Omental fat pad (tissue), 4 donors: Measurements from ENCODE around the gene PLXNA1. TPM values are rescaled to one million over a fixed set of nuclear protein-coding genes. Genes with fewer than 3 reads are reported as not detected.
A peak's percentile ranks its signal among the peaks of the same experiment; 100 is the strongest.

Experiments
- ATAC-seq: fragments of 150-250 bp; one replicate; pipeline ENCODE4 v1.9.1; 2016; ENCODE audit warnings: mild to moderate bottlenecking, moderate library complexity; ENCODE audit not compliant: low FRiP score
- DNase-seq: peaks from one replicate; pipeline ENCODE4 v3.0.0-alpha.2; 2019; ENCODE audit warnings: low spot score
- total RNA-seq, 4 donors: library from RNA; depleted of rRNA; stranded (reverse); fragments of >200 nt; gene quantifications; one replicate each; pipeline ENCODE4 v1.1.0, GENCODE V29; 2016
- TF ChIP-seq, protein P1 (sequence below), 3 donors: fragments of 450-650 bp; IDR thresholded peaks; one replicate each; pipeline ENCODE4 v1.5.1; 2016 to 2017; ENCODE audit warnings: antibody characterized with exemption in 3 of 3, mild to moderate bottlenecking in 3 of 3, moderate library complexity in 2 of 3

The PLXNA1 gene
- total RNA-seq, 4 donors from 2014 or later: 21.7 to 56.4 (median 37.3) TPM

DNA sequence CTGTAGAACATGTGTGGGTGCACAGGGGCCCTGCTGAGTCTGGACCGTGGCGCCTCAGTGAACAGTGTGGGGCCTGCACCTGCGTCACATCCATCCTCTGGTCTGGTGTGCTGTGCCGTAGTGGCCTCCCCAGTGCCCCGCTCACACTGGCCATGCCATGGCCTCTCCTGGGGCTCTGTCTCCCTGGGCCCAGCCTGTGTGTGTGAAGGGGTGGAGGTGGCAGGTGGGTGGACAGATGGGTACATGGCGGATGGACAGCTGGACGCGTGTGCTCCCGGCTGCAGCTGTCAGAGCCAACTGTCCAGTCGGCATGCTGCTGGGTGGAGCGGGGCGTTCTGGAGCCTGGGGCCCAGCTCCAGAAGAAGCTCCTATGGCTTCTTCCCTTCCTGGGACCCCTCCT lies 17.8 kb downstream of the PLXNA1 start:
- TF ChIP-seq, protein P1, sequence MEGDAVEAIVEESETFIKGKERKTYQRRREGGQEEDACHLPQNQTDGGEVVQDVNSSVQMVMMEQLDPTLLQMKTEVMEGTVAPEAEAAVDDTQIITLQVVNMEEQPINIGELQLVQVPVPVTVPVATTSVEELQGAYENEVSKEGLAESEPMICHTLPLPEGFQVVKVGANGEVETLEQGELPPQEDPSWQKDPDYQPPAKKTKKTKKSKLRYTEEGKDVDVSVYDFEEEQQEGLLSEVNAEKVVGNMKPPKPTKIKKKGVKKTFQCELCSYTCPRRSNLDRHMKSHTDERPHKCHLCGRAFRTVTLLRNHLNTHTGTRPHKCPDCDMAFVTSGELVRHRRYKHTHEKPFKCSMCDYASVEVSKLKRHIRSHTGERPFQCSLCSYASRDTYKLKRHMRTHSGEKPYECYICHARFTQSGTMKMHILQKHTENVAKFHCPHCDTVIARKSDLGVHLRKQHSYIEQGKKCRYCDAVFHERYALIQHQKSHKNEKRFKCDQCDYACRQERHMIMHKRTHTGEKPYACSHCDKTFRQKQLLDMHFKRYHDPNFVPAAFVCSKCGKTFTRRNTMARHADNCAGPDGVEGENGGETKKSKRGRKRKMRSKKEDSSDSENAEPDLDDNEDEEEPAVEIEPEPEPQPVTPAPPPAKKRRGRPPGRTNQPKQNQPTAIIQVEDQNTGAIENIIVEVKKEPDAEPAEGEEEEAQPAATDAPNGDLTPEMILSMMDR (IDR thresholded peaks at IDR 0.05): no peak

DNA sequence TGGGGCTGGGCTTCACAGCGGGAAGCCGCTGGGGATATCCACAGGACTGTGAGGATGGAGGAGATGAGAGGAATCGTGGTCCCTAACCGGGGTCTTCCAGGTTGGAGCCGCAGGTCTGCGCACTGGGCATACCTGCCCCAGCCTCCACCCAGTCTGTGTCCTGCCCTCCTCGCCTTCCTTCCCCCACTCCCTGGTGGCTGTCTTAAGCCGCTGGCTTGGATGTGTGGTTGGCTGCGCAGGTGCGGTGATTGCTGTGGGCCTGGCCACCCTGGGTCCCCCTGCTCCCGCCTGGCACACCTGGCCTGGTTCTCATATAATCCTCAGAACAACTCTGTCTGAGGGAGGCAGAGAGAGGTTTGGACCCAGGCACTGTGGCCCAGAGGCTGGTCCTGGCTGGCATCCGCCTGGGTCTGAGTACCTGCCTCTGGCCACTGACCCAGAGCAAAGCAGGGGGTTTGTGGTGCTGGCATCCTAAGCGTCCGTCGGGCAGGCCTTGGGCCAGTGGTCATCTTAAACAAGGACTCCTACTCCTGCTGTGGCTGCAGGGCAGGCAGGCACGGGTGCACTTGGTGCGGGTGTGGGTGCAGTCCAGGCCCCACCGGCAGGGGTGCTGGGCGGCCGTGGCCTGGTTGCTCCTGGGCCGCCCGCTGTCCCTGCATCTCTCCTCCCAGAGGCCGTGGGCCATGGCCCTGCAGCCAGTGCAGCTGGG lies 18.7 kb downstream of the PLXNA1 start:
- no peak for DNase-seq
- no peak for ATAC-seq
- TF ChIP-seq, protein P1 (IDR thresholded peaks at IDR 0.05): no peak

More for the DNA sequence above, 17.8 kb downstream of the PLXNA1 start:
- no peak for ATAC-seq
- DNase-seq: no peak

DNA sequence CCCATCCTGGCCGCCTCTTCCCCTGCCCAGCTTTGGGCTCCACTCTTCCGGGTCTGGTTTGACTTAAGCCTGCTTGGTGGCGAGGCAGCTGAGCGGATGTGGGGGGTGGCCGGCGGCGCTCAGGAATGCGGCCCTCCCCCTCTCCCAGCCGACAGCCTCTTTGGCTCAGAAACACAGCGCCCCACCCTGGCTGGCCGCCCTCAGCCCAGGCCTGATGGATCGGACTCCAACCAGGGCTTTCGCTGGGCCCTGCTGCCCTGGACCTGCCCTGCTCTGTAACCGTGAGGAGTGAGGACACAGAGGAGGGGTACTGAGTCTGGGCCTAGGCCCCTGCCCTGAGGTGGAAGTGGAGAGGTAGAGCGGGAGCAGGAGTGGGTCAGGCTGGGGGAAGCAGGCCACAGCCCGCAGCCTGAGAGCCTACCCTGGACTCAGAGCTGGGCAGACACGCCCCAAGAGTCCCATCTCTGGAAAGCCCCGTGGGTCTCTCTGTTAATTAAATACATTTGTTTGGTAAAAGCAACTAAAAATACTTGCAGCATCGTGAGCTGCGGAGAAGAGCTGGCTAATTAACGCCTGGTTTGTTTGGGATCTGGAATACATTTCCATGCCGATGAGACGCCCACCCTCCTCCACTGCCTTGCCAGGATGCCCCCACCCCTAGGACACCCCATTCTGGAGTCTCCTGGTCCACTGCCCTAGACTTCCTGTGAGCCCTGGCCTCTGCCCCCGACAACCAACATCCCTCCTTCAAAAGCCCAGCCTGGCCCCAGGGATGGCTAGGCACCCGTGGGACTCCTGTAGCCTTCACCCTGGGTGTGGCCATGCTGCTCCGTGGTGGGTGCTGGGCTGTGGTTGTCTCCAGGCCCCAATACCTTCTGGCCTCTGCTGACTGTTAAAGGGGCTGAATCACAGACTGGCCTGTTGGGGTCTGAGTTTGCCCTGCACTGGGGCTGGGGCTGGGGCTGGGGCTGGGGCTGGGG lies 19.6 kb downstream of the PLXNA1 start:
- ATAC-seq: peak; percentile 85
- DNase-seq: no peak
- TF ChIP-seq, protein P1 (IDR thresholded peaks at IDR 0.05): no peak

DNA sequence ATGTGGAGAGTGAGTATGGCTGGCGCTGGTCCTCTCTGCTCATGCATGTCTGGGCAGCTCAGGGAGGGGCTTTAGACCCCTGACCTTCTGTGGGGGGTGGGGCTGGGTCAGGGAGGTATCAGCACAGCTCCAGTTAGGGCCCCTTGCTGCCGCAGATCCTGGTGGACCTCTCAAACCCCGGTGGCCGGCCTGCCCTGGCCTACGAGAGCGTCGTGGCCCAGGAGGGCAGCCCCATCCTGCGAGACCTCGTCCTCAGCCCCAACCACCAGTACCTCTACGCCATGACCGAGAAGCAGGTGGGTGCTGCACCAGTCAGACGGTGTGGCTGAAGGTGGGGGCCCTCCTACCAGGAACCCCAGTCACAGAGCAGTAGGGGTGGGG lies 20.2 kb downstream of the PLXNA1 start:
- DNase-seq: no peak
- ATAC-seq: no peak
- TF ChIP-seq, protein P1 (IDR thresholded peaks at IDR 0.05): no peak

DNA sequence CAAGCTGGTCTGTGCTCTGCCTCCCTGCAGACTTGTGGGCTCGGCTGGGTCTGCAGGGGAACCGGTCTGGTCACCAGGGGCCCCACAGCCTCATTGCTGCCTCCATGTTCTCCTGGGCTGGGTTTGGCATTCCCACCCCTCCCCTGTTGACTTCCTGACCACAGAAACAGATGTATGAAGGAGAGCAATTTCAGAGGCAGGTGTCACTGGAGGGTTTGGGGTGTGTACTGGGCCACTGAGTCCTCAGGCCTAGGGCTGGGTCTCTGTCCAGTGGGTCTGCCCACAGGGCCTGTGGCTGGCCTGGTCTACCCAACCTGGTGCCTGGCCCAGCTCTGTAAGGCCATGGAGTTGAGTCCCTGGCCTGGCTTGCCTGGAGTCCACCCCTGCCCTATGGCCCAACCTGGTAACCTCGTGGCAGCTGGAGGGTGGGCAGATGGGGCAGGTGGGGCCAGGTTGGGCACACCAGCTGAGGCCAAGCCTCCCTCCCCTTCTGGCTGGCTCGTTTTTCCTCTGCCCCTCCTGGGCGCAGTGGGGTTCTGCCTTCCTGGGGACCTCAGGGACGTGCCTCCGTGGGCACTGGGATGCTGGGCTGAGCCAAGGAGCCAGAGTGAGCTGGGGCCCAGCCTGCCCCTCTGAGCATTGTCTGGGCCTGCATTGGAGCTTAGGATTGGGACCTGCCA lies 20.8 kb downstream of the PLXNA1 start:
- TF ChIP-seq, protein P1 (IDR thresholded peaks at IDR 0.05): no peak
- DNase-seq (no peak), ATAC-seq (no peak)

GRCh38 chr3:127004641-127005397 lies 21.9 kb downstream of the PLXNA1 start:
- DNase-seq (no peak), ATAC-seq (no peak)
- TF ChIP-seq, protein P1 (IDR thresholded peaks at IDR 0.05): no peak
